GM23338 (cell line): ENCODE measurements around the gene CD53.

Experiments used
- CTCF ChIP-seq, 2 experiments: fragments of 200-600 bp in 1 of 2; sonication (generic) in 1 of 2; conservative IDR thresholded peaks; 2 replicates each; pipeline versions ENCODE4 v1.5.1 to v1.6.1; 2016 to 2017; ENCODE audit warnings: antibody characterized with exemption in 2 of 2, low read depth in 2 of 2, mild to moderate bottlenecking in 2 of 2, moderate library complexity in 1 of 2
- ETS1 ChIP-seq: IDR thresholded peaks from 2 replicates; pipeline ENCODE4 v1.6.1; 2016; ENCODE audit warnings: antibody characterized with exemption
- EZH2 ChIP-seq: fragments of 200-600 bp; sonication (generic); IDR thresholded peaks from one replicate; pipeline ENCODE4 v1.8.0; 2017; ENCODE audit warnings: antibody characterized with exemption, mild to moderate bottlenecking, low read depth; ENCODE audit not compliant: unreplicated experiment
- EZH2phosphoT487 ChIP-seq: fragments of 200-600 bp; sonication (generic); IDR thresholded peaks from one replicate; pipeline ENCODE4 v1.8.1; 2018; ENCODE audit warnings: antibody characterized with exemption; ENCODE audit not compliant: unreplicated experiment
- JUNB ChIP-seq: IDR thresholded peaks from one replicate; pipeline ENCODE4 v1.6.1; 2016; ENCODE audit warnings: antibody characterized with exemption; ENCODE audit not compliant: unreplicated experiment
- NANOG ChIP-seq: IDR thresholded peaks from 2 replicates; pipeline ENCODE4 v1.6.1; 2016; ENCODE audit warnings: antibody characterized with exemption, borderline replicate concordance
- POLR2AphosphoS5 ChIP-seq: IDR thresholded peaks from 2 replicates; pipeline ENCODE4 v1.6.1; 2016; ENCODE audit warnings: antibody characterized with exemption, low read depth
- REST ChIP-seq: IDR thresholded peaks from one replicate; pipeline ENCODE4 v1.6.1; 2018; ENCODE audit warnings: antibody characterized with exemption; ENCODE audit not compliant: unreplicated experiment
- ZNF331 ChIP-seq: fragments of 250-450 bp; sonication (Bioruptor Pico); IDR thresholded peaks from 2 replicates; pipeline ENCODE4 v1.5.0; 2020; ENCODE audit warnings: low read depth, mild to moderate bottlenecking, moderate library complexity
- ZNF462 ChIP-seq: fragments of 250-450 bp; sonication (Bioruptor Pico); IDR thresholded peaks from 2 replicates; pipeline ENCODE4 v1.5.0; 2020; ENCODE audit warnings: mild to moderate bottlenecking, moderate library complexity

GRCh38 chr1:110899458-110899843 is 26.5 kb downstream of the CD53 start:
- no peak for TF ChIP-seq POLR2AphosphoS5
- no peak for TF ChIP-seq CTCF (conservative IDR thresholded peaks at IDR 0.05; ENCODE audit: low read depth in 2 of 2)
- TF ChIP-seq ETS1, result no peak
- no peak for TF ChIP-seq NANOG
- TF ChIP-seq ZNF331 (CRISPR knock-in tag), result no peak
- TF ChIP-seq EZH2, result no peak
- no peak for TF ChIP-seq REST
- no peak for TF ChIP-seq JUNB
- no peak for TF ChIP-seq EZH2phosphoT487
- TF ChIP-seq ZNF462 (CRISPR knock-in tag), result no peak
